ENCODE data around the gene BMPR1B. TPM values are rescaled to one million over a fixed set of nuclear protein-coding genes. Genes with fewer than 3 reads are reported as not detected.
"Not testable (repeated sequence)": the region's sequence is repeated elsewhere in the genome, so short reads cannot be mapped to it uniquely, and the experiment has no call there.

The BMPR1B gene
- total and polyA plus RNA-seq, 2 donors, result 0.13 to 1.7 TPM

DNA sequence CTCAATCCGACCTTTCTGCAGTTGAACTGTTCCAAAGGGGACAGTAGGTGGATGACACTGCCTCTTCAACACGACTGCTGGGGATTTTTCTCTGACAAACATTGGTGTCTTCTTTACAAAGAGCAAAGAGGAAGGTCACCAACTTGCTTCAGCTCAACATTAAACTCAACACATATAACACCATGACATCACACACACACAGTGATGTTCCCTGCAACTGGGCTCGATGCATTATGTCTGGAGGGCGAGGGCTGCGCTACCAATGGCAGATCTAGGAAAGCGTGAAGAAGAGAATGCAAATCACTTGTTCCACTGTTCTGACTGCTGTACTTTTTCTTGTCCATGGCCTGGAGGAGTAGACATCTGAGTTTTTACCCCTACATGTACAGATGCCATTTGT is 405.1 kb downstream of the BMPR1B start:
- no peak overlapping the region for H3K4me3 ChIP-seq (ENCODE audit: low read depth, low read length)
- no peak for DNase-seq (ENCODE audit: extremely low spot score)
- no peaks in the 10 kb centered on the region for H3K4me1 ChIP-seq (ENCODE audit: insufficient read depth)
- no peak overlapping the region for H3K27ac ChIP-seq (ENCODE audit: low read depth)
- no peaks in the 10 kb centered on the region for H3K36me3 ChIP-seq (ENCODE audit: insufficient read depth)
- 90% methylated on average over 6 of the region's 6 CpGs for WGBS

DNA sequence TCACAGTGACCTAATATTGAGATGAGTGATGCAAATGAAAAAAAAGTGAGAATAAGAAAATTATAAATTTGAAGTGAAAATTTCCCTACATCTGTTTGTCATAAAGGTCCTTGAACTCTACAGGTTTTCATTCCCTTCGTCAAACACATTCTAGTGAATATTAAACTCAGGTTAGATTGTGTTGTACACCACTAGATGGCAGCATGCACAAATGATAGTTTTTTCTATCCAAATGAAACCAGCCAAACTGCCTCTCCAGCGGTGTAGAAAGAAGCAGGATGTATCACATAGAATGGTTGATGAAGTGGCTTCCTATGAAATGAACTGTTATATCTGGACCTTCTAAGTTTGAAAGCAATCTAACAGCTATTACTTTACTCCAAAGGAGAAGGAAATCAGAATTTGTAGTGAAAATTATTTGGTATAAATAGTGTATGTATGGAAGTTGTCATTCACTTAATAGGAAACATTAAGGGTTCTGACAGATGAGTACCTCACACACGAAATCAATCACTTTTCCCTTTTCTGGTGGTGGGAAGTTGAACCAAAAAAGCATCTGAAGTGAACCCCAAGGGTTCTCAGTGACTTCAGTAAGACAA is 408.3 kb downstream of the BMPR1B start:
- H3K4me3 ChIP-seq (ENCODE audit: low read depth, low read length), result no peak overlapping the region
- DNase-seq (ENCODE audit: extremely low spot score), result peak; percentile 25
- H3K4me1 ChIP-seq (ENCODE audit: insufficient read depth), result no peaks in the 10 kb centered on the region
- no peak overlapping the region for H3K27ac ChIP-seq (ENCODE audit: low read depth)
- WGBS, result 29% methylated on average over 3 of the region's 3 CpGs
- no peaks in the 10 kb centered on the region for H3K36me3 ChIP-seq (ENCODE audit: insufficient read depth)

DNA sequence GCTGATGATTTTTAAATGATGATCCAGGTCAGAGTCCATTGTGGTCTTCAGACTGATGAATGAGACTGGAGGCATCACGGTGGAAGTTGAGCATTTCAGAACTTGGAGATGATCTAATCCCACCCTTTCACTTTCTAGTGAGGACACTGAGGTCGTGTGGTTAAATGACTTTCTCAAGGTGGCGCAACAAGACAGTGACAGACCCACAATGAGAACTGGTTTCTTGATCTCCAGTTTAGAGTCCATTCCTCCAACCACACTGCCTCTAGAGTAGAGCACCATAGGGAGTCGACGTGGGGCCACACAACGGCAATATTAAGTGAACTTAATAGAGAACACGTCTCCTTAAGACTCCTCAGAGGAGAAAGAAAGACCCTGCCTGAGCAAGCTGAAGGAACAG is 410.1 kb downstream of the BMPR1B start:
- Histone ChIP-seq H3K36me3 (ENCODE audit: insufficient read depth) (no peaks in the 10 kb centered on the region), H3K4me3 (ENCODE audit: low read depth, low read length) (no peak overlapping the region), H3K4me1 (ENCODE audit: insufficient read depth) (no peaks in the 10 kb centered on the region), H3K27ac (ENCODE audit: low read depth) (no peak overlapping the region)
- DNase-seq (ENCODE audit: extremely low spot score), result no peak
- WGBS, result 92% methylated on average over 7 of the region's 7 CpGs

DNA sequence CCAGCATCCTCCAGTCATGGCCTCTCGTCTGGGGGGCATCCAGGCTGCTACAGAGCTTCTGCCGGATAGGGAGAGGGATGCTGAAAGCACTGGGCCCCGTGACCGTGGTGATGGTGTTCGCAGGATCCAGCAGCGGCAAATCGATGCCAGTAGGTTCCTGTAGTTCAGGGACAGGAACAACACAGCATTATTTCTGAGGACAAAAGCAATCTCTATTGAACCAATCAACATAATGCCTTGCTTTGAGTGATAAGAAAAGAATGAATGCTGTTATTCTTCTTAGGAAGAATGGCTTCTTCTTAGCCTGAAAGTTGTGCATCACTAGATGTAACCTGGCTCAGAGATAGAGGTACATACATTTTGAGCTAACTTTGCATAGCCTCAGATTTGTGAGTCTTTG is 412.4 kb downstream of the BMPR1B start:
- Histone ChIP-seq H3K4me1 (ENCODE audit: insufficient read depth) (no peaks in the 10 kb centered on the region), H3K27ac (ENCODE audit: low read depth) (no peak overlapping the region), H3K4me3 (ENCODE audit: low read depth, low read length) (no peak overlapping the region), H3K36me3 (ENCODE audit: insufficient read depth) (no peaks in the 10 kb centered on the region)
- DNase-seq (ENCODE audit: extremely low spot score), result no peak
- WGBS, result 94% methylated on average over 7 of the region's 7 CpGs

DNA sequence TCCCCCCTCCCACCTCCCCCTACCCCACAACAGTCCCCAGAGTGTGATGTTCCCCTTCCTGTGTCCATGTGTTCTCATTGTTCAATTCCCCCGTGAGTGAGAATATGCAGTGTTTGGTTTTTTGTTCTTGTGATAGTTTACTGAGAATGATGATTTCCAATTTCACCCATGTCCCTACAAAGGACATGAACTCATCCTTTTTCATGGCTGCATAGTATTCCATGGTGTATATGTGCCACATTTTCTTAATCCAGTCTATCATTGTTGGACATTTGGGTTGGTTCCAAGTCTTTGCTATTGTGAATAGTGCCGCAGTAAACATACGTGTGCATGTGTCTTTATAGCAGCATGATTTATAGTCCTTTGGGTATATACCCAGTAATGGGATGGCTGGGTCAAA is 413.6 kb downstream of the BMPR1B start:
- WGBS, result 96% methylated on average over 1 of the region's 3 CpGs
- DNase-seq (ENCODE audit: extremely low spot score); H3K27ac ChIP-seq (ENCODE audit: low read depth); H3K36me3 ChIP-seq (ENCODE audit: insufficient read depth); H3K4me3 ChIP-seq (ENCODE audit: low read depth, low read length); H3K4me1 ChIP-seq (ENCODE audit: insufficient read depth): not testable (repeated sequence)

DNA sequence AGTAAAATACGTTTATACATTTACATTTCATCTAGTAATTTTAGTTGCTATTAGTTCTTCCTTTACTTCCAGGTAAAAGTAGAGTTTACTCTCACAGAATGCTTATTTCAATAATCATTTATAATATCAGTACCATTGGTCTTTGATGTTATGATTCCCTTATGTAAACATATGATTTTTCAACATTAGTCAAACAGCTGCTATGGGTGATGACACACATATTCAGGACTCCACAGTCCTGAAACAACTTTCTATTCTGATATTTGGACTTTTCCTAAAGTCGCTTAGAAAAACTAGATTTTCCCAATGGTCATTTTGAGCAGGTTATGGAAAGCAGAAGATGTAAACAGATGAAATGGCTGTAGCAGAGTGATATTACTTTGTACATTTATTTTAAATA is 421.2 kb downstream of the BMPR1B start:
- 91% methylated on average over 2 of the region's 2 CpGs for WGBS
- Histone ChIP-seq H3K4me1 (ENCODE audit: insufficient read depth) (no peaks in the 10 kb centered on the region), H3K36me3 (ENCODE audit: insufficient read depth) (no peaks in the 10 kb centered on the region), H3K4me3 (ENCODE audit: low read depth, low read length) (no peak overlapping the region), H3K27ac (ENCODE audit: low read depth) (no peak overlapping the region)
- no peak for DNase-seq (ENCODE audit: extremely low spot score)

DNA sequence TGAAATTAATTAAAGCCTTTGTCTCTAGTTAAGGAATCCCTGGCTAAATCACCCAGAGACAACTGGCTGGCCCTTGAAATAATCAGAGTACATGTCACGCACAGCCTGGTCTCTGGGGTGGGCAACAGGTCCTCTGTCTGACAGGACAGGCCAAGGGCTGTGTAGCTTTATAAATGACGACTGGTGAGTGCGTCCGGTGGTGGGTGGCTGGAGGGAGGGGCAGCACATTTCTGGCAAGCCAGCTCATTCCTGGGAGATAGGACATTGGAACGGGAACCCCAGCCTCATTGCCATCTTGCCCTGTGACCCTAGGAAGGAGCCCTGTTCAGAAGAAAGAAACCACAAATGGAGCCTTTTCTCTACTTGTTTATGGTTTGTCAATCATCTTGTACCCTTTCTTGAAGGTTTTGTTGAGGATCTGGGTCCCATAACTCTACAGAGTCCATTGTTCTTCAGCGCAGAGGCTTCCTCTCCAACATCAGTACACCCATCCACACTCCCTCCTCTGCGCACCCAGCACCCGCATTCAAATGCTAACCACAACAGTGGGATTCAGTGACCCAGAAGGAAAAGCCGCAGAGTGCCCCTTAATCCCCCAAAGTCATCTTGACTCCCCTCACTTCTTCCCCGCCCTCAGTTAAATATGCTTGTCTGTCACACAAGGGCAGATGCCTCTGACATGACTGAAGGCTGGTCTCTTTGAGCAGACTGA is 422.9 kb downstream of the BMPR1B start:
- Histone ChIP-seq H3K4me1 (ENCODE audit: insufficient read depth) (no peaks in the 10 kb centered on the region), H3K27ac (ENCODE audit: low read depth) (no peak overlapping the region), H3K36me3 (ENCODE audit: insufficient read depth) (no peaks in the 10 kb centered on the region), H3K4me3 (ENCODE audit: low read depth, low read length) (no peak overlapping the region)
- WGBS, result 88% methylated on average over 10 of the region's 10 CpGs
- DNase-seq (ENCODE audit: extremely low spot score), result no peak

DNA sequence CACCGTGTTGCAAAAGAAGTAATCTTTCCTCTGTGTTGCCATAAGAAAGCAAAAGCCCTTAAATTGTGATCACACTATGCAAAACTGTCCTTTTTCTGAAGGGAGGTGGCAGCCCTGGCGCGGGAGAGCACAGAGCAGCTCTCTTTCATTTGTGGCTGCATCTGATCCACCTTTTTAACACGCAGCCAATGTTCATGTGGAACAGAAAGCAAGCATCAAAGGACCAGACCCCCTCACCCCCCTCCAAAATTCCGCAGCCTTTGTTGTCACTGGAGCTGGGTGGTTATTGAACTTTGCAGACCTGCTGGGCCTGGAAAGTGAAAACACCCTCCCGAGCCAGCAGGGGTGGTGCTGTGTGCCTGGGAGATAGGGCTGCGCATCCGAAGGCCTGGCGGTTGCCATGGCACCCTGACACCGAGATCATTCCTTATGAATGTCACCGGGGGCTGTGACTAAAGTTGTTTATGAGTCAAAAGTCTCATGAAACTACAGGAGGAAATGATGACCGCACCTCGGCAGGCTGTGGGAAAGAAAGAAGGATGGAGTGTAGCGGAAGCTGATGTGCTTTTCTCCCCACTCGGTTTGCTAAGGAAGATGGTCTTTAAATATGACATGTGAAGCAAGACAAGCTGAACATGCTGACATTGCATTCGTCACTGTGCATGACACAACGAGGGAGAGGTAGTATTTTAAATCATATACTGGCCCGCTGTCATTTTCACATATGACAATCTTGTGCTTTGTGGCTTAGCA is 423.7 kb downstream of the BMPR1B start:
- Histone ChIP-seq H3K4me1 (ENCODE audit: insufficient read depth) (no peaks in the 10 kb centered on the region), H3K27ac (ENCODE audit: low read depth) (no peak overlapping the region), H3K4me3 (ENCODE audit: low read depth, low read length) (no peak overlapping the region), H3K36me3 (ENCODE audit: insufficient read depth) (no peaks in the 10 kb centered on the region)
- no peak for DNase-seq (ENCODE audit: extremely low spot score)
- WGBS, result 69% methylated on average over 18 of the region's 18 CpGs

DNA sequence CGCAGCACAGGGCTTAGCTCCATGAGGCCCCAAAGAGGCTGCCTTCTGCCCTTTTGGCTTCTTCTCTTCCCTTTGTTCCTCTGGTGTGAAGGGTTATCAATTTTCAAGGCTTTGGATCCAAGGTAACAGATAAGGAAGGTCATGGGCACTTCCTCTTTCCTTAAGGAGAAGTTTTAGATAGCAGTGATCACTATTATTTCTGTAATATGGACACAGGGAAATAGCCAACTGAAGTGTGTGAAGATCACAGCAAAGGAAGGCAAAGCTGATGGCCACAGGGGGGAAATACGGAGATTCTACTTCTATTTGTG is 424.2 kb downstream of the BMPR1B start:
- no peaks in the 10 kb centered on the region for H3K36me3 ChIP-seq (ENCODE audit: insufficient read depth)
- no peak overlapping the region for H3K27ac ChIP-seq (ENCODE audit: low read depth)
- H3K4me1 ChIP-seq (ENCODE audit: insufficient read depth), result no peaks in the 10 kb centered on the region
- H3K4me3 ChIP-seq (ENCODE audit: low read depth, low read length), result no peak overlapping the region
- 49% methylated on average over 2 of the region's 2 CpGs for WGBS
- no peak for DNase-seq (ENCODE audit: extremely low spot score)

DNA sequence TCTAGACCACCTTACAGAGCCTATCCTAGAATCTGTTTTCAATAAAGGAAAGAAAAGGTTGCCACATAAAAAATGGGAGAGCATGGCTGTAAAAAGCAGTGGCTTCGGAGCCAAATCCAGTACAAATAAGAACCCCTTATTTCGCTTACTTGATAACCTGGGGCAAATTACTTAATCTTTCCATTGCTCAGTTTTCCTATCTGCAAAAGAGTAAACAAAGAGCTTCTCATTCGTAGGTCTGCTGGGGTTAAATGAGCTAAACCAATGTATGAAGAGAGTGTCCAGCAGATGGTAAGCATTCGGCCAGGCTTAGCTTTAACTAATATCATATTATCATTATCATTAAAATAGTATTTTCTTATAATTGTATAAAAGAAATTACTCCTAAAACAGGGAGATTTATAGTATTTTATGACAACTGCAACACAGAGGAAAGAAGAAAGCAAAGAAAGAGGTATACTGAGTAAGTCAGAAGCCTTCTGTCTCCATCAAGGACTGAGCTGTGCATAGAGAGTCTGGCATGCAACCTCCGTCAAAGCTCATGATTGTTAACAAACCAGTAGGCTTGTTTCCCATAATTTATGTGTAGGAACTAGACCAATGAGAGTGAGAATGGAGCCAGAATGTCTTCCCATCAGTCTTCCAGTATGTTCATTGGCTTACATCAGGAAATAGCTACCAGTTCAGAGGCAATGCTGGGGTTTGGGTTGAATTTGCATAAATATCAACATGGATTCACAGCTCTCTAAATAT is 426.1 kb downstream of the BMPR1B start:
- H3K27ac ChIP-seq (ENCODE audit: low read depth), result no peak overlapping the region
- 81% methylated on average over 5 of the region's 5 CpGs for WGBS
- no peaks in the 10 kb centered on the region for H3K4me1 ChIP-seq (ENCODE audit: insufficient read depth)
- no peaks in the 10 kb centered on the region for H3K36me3 ChIP-seq (ENCODE audit: insufficient read depth)
- no peak for DNase-seq (ENCODE audit: extremely low spot score)
- H3K4me3 ChIP-seq (ENCODE audit: low read depth, low read length), result no peak overlapping the region

DNA sequence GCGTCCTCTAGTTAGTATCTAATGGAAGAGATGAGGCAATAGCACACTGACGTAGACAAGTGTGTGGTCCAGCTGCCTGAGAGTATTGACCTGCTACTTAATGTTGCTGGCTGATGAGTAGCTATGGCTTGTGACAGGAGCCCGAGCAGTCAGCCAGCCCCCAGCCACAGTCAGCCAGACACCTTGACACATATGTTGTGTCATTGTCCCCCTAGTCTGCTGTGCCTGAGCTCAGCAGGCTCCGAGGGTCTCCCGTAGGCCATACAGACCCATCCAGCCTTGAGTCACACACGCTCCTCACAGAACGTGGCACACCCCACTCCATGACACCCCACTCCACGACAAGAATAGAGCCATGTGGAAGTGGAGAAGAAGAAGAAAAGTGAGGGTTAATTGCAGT is 428.9 kb downstream of the BMPR1B start:
- Histone ChIP-seq H3K36me3 (ENCODE audit: insufficient read depth) (no peaks in the 10 kb centered on the region), H3K4me3 (ENCODE audit: low read depth, low read length) (no peak overlapping the region), H3K27ac (ENCODE audit: low read depth) (no peak overlapping the region), H3K4me1 (ENCODE audit: insufficient read depth) (no peaks in the 10 kb centered on the region)
- DNase-seq (ENCODE audit: extremely low spot score), result no peak
- 92% methylated on average over 8 of the region's 8 CpGs for WGBS

DNA sequence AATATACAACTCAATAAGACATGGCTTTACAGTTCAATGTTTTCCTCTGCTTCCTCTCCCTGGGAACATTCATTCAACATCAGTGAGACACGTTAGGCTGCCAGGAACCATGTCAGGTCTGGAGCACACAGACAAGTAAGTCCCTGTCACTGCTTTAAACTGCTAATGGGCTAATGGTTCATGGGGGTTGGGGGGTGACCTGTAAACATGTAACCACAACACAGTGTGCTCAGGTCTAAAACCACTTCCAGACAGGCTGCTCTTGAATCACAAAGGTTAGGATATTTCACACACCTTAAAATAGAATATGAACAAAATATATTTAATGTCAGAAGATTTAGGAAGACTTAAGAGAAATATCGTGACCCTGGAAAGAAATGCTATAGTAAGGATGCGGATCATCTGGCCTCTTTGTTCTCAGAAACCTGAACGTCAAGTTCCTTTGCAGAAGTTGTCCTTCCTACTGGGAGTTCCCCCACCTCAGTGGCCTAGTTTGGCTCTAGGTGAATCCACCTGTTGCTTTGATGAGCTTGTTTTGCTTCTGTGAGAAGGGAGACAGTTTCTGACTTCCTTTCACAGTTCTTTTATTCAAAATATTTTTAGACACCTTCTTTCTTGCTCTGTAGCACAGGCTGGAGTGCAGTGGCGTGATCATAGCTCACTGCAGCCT is 431.1 kb downstream of the BMPR1B start:
- WGBS, result 85% methylated on average over 5 of the region's 5 CpGs
- Histone ChIP-seq H3K4me1 (ENCODE audit: insufficient read depth) (no peaks in the 10 kb centered on the region), H3K4me3 (ENCODE audit: low read depth, low read length) (no peak overlapping the region), H3K36me3 (ENCODE audit: insufficient read depth) (no peaks in the 10 kb centered on the region), H3K27ac (ENCODE audit: low read depth) (no peak overlapping the region)
- DNase-seq (ENCODE audit: extremely low spot score), result no peak

DNA sequence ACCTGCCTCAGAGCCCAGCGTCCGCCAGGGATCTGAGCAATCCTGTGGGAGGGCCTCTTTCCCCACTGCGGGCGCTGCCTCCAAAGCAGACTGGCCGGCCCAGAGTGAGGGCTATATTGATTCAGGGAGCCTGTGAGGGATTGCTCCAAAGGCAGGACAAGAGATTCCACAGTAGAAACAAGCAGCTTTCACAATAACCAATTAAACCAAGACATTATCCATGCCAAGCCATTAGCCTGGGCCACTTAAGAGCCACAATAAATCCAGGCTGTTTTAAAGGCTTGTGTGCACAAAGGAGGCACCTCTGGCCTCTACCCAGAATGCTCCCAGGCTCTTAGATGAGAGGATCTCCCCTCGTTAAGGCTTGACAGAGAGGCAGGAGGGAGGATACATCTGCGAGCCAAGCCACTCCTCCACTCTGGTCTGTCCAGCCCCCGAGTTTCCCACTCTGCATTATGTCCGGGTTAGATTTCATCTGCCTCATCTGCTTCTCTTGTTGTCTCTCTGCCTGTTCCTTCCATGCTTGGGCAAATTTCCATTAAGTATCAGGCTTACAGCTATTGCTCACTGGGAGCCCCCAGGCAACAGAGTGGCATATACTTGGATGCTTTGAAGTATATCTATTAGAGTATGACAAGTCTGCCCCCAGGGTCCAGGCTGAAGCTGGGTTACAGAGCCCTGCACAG is 433.1 kb downstream of the BMPR1B start:
- no peaks in the 10 kb centered on the region for H3K4me1 ChIP-seq (ENCODE audit: insufficient read depth)
- peak; percentile 47 for DNase-seq (ENCODE audit: extremely low spot score)
- H3K36me3 ChIP-seq (ENCODE audit: insufficient read depth), result no peaks in the 10 kb centered on the region
- H3K27ac ChIP-seq (ENCODE audit: low read depth), result no peak overlapping the region
- WGBS, result 62% methylated on average over 9 of the region's 9 CpGs
- no peak overlapping the region for H3K4me3 ChIP-seq (ENCODE audit: low read depth, low read length)
